ENCODE data around the gene CRIP2. TPM values are rescaled to one million over a fixed set of nuclear protein-coding genes. Genes with fewer than 3 reads are reported as not detected.

The CRIP2 gene
- total RNA-seq, 1 donor from 2014 or later = 130 TPM

DNA sequence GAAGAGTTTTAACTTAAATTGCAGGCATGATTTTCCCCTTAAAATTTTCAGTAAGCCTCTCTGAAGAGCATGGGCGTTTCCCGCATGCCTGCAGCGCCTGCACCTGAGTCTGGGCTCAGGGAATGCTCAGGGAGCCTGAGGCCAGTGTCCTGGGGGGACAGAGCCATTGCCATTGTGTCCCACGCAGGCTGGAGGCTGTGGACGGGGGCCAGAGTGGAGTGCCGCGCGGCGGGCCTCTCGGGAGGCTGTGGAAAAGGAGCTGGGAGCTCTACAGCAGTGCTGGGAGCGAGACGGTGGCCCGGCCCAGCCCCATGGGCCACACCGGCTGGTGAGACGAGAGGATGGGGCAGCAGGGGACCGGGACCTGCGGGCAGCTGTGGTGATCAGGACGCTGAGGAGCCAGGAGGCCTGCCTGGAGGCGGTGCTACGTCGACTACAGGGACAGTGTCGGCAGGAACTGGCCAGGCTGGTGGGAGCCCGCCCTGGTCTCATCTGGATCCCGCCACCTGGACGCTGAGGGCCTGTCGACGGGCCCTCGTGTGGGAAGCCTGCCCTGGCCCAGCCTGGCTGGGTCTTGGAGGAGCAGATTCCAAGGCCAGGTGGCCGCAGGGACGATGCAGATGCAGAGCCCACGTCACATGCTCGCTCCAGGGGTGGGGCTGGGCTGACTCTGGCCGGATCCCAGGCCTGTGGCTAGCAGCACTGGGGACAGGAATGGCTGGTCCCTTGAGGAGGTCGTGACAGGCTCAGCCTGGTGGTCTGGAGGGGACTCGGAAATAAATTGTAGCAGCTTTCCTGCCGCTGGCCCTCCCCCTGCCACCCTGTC lies 24.0 kb downstream of the CRIP2 start:
- no peak for DNase-seq (ENCODE audit: low spot score)

- DNase-seq (ENCODE audit: low spot score) = no peak
These were observed 24.8 kb downstream of the CRIP2 start for GRCh38 chr14:105499256-105500035.

- DNase-seq (ENCODE audit: low spot score) = no peak
These were observed 25.6 kb downstream of the CRIP2 start for GRCh38 chr14:105500036-105500725.

DNA sequence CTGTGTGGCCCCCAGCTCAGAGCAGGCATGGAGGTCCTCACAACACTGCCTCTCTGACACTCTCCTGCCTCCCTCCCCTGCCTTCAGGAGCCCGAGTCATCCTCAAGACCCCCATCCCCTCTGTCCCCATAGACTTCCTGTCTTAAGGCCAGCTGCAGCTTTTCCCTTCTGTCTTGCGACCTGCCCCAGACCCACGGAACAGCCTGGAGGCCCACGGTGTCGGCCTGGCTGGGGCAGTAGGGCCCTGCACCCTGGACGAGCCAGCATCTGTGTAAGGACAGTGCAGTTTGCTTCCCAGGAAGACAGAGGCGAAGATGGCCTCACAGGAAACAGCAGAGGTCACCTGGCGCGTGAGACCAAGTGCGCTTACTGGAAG lies 26.1 kb downstream of the CRIP2 start:
- DNase-seq (ENCODE audit: low spot score) = no peak

DNA sequence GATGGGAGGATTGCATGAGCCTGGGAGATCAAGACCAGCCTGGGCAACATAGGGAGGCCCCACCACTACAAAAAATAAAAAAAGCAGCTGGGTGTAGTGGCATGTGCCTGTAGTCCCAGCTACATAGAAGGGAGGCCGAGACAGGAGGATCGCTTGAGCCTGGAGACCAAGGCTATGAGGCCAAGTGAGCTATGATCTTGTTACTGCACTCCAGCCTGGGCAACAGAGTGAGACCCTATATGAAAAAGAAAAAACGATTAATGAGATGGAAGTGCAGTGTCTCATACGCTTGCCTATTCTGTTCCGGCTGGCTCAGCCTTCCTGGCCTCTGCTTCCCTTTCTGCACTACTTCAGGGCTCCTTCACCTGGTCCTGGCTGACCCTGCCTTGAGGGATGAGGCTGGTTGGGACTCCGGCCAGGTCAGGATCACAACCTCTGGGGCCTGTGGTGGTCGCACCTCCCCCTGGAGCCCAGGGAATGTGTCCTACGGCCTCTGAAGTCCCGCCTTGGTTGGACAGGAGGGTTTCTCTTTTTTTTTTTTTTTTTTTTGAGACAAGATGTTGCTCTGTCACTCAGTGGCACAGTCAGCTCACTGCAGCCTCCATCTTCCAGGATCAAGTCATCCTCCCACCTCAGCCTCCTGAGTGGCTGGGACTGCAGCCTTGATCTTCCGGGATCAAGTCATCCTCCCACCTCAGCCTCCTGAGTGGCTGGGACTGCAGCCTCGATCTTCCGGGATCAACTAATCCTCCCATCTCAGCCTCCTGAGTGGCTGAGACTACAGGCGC lies 27.1 kb downstream of the CRIP2 start:
- no peak for DNase-seq (ENCODE audit: low spot score)

DNA sequence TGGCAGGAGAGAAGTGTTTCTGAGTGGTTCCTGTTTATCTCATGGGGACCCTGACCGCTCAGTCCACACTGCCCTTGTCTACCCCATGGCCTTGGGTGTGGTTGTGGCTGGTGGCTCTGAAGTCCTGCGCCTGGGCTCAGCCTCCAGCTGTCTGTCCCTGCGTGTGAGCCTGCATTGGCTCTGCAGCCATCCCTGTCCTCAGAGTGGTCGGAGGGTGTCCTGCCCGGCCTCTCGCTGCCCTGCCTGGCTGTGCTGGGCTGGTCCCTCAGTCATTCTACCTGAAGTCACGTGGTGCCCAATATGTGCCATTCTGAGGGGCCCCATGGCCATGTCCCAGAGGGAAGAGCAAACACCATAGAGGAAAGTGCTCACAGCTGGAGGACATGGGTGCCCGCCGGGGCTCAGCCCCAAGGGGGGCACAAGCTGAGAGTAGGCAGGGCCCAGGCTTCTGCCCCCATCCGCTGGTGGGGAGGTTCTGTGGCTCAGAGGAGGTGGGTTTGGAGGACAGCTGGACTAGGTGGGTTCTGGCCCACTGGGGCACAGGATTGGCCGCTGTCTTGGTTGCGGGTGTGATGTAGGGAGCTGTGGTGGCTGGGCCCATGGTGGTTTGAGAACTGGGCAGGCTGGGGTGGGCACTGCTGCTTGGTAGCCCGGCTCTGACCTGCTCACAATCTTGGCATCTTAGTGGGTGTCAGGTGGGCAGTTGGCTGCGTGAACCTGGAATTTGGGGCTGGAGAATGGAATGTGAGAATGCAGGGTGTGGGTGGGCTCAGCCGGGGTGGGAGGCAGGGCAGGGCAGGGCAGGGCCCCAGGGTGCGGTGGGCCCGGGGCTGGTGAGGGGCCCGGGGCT lies 28.1 kb downstream of the CRIP2 start:
- DNase-seq (ENCODE audit: low spot score) = no peak

GRCh38 chr14:105503296-105503640 lies 28.6 kb downstream of the CRIP2 start:
- no peak for DNase-seq (ENCODE audit: low spot score)

DNA sequence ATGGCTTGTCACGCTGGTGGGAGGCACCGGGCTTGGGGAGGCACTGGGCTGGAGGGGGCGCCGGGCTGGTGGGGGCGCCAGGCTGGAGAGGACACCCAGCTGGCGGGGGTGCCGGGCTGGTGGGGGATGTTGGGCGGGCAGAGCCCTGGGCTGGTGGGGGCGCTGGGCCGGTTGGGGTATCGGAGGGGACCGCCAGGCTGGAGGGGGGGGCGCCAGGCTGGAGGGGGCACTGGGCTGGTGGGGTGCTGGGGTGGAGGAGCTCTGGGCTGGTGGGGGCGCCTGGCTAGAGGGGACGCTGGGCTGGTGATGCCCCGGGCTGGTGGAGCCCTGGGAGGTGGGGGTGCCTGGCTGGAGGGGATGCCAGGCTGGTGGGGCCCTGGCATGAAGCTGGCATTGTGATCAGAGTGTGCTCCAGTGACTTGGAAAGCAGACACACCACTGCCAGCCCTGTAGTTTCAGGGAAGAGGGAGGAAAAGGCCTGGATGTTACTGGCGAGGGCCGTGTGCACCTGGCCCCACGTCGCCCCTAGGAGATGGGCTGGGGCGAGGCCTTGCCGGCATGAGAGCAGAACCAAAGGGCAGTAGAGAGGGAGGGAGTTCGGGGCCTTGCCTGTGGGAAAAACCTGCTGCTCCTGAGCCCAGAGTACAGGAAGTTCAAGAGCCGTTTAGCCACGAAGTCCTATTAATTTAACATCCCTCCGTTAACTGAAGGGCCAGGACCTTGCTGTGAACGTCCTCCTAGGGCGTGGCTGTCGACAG lies 29.5 kb downstream of the CRIP2 start:
- no peak for DNase-seq (ENCODE audit: low spot score)

DNA sequence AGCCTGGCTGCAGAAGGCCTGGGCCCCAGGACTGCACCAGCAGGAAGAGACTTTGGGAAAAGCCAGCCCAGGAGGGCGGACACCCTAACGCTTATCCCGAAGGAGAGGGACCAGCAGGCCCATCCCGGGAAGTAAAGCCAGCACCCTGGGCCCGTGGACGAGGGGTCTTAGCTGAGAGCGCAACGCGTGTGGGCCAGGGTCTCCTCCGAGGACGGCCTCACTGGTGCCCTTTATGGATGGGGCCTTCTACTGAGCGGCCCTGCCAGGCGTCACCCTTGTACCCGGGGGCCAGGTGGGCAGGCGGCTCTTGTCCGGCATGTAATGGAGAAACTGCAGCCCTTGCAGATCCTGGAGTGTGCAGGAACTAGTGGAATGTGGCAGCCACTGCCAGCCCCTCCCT lies 30.5 kb downstream of the CRIP2 start:
- DNase-seq (ENCODE audit: low spot score) = no peak

GRCh38 chr14:105507247-105507646 lies 32.6 kb downstream of the CRIP2 start:
- no peak for DNase-seq (ENCODE audit: low spot score)

DNA sequence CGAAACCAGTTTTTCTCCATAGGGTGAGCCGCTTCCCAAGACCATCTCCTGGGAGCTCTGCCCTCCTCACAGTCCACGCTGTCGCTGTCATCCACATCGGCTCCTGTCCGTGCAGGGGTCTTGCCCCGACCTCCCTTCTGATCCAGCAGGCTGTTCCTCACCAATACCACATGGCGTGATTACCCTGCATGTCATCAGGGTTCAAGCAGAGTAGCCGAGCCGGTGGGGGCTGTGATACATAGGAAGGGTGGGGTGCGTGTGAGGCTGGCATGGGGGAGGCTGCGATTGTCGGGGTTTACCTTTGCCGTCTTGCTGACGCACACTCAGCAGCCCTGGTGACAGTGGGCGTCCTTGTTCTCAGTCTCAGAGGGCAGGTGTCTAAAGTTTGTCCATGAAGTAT lies 33.4 kb downstream of the CRIP2 start:
- no peak for DNase-seq (ENCODE audit: low spot score)

- DNase-seq (ENCODE audit: low spot score) = no peak
These were observed 34.0 kb downstream of the CRIP2 start for GRCh38 chr14:105508601-105509000.

DNA sequence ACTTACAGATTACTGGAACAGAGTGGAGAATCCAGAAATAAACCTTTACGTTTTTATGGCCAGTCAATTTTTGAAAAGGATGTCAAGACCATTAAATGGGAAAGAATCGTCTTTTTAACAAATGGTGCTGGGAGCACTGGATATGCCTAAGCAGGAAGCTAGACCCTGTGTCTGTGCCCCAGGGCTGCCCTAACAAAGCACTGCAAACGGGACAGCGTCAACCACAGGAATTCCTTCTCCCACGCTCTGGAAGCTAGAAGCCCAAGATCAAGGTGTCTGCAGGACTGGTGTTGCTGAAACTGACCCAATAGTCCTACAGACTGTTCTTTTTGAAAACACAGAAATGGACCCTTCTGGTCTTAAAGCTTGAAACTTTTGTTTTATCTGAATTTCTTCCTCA lies 42.5 kb downstream of the CRIP2 start:
- no peak for DNase-seq (ENCODE audit: low spot score)

DNA sequence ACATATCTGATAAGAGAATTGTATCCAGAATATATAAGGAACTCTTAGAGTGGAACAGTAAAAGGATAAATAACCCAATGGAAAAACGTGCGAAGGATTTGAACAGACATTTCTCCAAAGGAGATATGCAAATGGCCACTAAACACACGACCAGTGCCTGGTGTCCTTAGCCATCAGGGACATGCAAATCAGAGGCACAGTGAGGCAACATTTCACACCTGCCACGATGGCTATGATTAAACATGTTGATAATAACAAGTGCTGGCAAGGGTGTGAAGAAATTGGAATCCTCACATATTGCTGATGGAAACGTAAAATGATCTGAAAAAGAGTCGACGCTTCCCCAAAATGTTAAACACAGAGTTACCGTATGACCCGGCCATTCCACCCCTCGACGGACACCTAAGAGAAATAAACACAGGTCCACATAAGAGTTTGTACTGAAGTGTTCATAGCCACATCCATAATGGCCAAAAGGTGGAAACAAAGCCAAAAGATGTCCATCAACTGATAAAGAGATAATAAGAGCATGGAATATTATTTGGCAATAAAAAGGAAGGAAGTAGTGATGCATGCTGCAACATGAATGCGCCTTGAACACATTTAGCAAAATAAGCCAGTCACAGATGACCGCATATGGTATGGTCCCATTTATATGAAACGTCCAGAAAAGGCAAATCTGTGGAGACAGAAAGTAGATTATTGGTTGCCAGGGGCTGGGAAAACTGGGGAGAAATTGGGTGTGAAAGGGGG lies 45.5 kb downstream of the CRIP2 start:
- DNase-seq (ENCODE audit: low spot score) = no peak

DNA sequence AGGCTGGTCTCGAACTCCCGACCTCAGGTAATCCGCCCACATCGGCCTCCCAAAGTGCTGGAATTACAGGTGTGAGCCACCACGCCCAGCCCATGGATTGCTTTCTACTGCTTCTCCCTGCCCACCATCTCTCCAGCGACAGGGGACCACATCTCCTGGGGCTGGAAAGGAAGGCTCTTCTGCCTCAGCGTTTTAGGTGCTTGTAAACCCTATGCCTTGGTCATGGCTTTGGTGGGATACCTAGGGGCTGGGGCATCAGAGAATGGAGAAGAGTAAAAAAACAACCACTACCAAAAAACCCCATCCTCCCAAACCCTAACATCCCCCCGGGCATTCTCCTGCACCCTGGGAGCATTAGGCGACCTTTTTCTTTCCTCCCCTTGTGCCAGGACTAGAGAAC lies 50.7 kb downstream of the CRIP2 start:
- DNase-seq (ENCODE audit: low spot score) = no peak

DNA sequence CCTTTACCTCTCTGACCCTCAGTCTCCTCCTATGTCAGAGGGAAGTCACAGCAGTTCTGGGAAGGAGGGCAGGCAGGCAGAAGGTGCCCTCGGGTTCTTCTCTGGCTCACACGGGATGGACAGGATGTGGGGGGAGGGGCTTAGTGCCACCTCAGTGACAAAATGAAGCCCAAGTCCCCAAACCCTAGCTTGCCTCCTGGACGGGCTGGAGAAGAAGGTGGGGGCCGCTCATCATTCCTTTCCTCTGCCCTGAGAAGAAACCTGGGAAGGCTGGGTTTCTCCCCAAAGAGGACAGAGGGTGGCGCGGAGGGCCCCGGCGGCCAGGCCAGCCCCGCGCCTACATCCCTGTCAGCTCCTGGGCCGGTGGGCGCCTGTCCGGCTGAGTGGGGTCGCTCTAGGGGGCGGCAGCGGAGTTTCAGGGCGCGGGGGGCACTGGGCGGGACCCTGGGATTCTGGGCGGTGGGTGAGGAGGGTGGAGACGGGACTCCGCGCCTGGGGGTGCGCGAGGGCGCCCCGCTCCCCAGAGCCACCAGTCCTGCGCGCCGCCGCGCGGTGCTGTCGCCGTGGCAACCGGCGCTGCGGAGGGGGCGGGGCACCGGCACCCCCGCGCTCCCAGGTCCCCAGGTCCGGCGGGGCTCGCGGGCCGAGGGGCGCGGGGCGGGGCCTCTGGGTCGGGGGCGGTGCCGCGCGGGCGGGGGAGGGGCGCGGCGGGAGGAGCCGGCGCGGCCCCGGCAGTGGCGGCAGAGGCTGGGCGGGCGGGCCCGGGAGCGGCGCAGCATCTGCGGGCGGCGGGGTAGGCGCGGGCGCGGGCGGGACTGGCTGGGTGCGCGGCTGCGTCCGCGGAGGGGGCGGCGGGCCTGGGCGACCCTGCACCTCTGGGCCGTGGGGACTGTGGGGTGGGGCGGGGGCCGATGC lies 51.5 kb downstream of the CRIP2 start, which contains the start of gene TMEM121:
TSS of gene TMEM121 (plus strand) at position 723 of the 915 bp plus-strand sequence. CDS start 2,252 bp downstream, outside the sequence.
- no peak for DNase-seq (ENCODE audit: low spot score)

GRCh38 chr14:105526776-105527380 lies 52.3 kb downstream of the CRIP2 start:
- DNase-seq (ENCODE audit: low spot score) = no peak

- no peak for DNase-seq (ENCODE audit: low spot score)
These were observed 52.8 kb downstream of the CRIP2 start for GRCh38 chr14:105527381-105527825.
